SK-N-SH (cell line): Measurements from ENCODE around the gene THADA. TPM values are rescaled to one million over a fixed set of nuclear protein-coding genes. Genes with fewer than 3 reads are reported as not detected.

Source experiments
- CTCF ChIA-PET: fragments of 300-600, 350-600 bp; formaldehyde crosslinking; extraction: SDS; loops from one replicate; lab custom pipeline; 2021; lab: Yijun Ruan, JAX
- POLR2A ChIA-PET: fragments of 350-600 bp; sonication (Branson Sonifier 250); formaldehyde crosslinking; extraction: SDS; loops from one replicate; lab custom pipeline; 2020; ENCODE audit warnings: antibody characterized with exemption, inconsistent platforms; lab: Yijun Ruan, JAX
- DNase-seq: peaks from one replicate; pipeline ENCODE4 v3.0.0; 2012
- H2AFZ ChIP-seq: fragments of 200-600 bp; sonication (generic); 2 replicates; pipeline ENCODE4 v1.8.1; 2016; ENCODE audit warnings: antibody characterized with exemption, mild to moderate bottlenecking, low read depth
- H3F3A ChIP-seq: fragments of 200-600 bp; sonication (generic); replicated peaks from 2 replicates; pipeline ENCODE3; 2016; ENCODE audit warnings: antibody characterized with exemption, mild to moderate bottlenecking; ENCODE audit not compliant: insufficient read depth
- H3K27ac ChIP-seq, 2 experiments: fragments of 200-500 bp in 1 of 2; fragments of 200-600 bp in 1 of 2; sonication (Bioruptor generic) in 1 of 2; sonication (generic), shearing (Covaris generic) in 1 of 2; 2 replicates each; pipeline versions ENCODE4 v1.5.1 to v1.6.1; 2014 to 2016; ENCODE audit warnings: low read depth in 2 of 2, inconsistent platforms in 1 of 2, low read length in 1 of 2, mild to moderate bottlenecking in 1 of 2, mixed read lengths in 1 of 2
- H3K27me3 ChIP-seq: fragments of 200-600 bp; sonication (generic), shearing (Covaris generic); 2 replicates; pipeline ENCODE4 v1.6.1; 2016; ENCODE audit warnings: mixed run types; ENCODE audit not compliant: insufficient read depth
- H3K36me3 ChIP-seq, 2 experiments: fragments of 200-500 bp in 1 of 2; fragments of 200-600 bp in 1 of 2; sonication (Bioruptor generic) in 1 of 2; sonication (generic) in 1 of 2; replicated peaks in 1 of 2; 2 replicates each; pipeline versions ENCODE3 to v1.5.1; 2014 to 2016; ENCODE audit warnings: low read length in 1 of 2, mild to moderate bottlenecking in 1 of 2; ENCODE audit not compliant: insufficient read depth in 2 of 2, control insufficient read depth in 1 of 2
- H3K4me1 ChIP-seq, 2 experiments: fragments of 200-500 bp in 1 of 2; fragments of 200-600 bp in 1 of 2; sonication (Bioruptor generic) in 1 of 2; sonication (generic), shearing (Covaris generic) in 1 of 2; 2 replicates each; pipeline versions ENCODE4 v1.5.1 to v1.6.1; 2014 to 2016; ENCODE audit warnings: low read depth in 1 of 2, low read length in 1 of 2, mixed run types in 1 of 2; ENCODE audit not compliant: insufficient read depth in 2 of 2, control insufficient read depth in 1 of 2
- H3K4me2 ChIP-seq: fragments of 200-600 bp; sonication (generic), shearing (Covaris generic); 2 replicates; pipeline ENCODE4 v1.6.1; 2017; ENCODE audit warnings: mixed run types
- H3K4me3 ChIP-seq, 2 experiments: fragments of 200-500 bp in 1 of 2; fragments of 200-600 bp in 1 of 2; sonication (Bioruptor generic) in 1 of 2; sonication (generic), shearing (Covaris generic) in 1 of 2; 2 replicates each; pipeline versions ENCODE4 v1.5.1 to v1.8.1; 2014 to 2016; ENCODE audit warnings: low read depth in 2 of 2, inconsistent platforms in 1 of 2, low read length in 1 of 2, mild to moderate bottlenecking in 1 of 2, mixed read lengths in 1 of 2, moderate library complexity in 1 of 2
- H3K79me2 ChIP-seq: fragments of 200-600 bp; sonication (generic); 2 replicates; pipeline ENCODE4 v1.8.1; 2017; ENCODE audit warnings: mild to moderate bottlenecking; ENCODE audit not compliant: insufficient read depth
- H3K9ac ChIP-seq: fragments of 200-600 bp; sonication (generic); 2 replicates; pipeline ENCODE4 v1.6.1; 2017; ENCODE audit warnings: mixed run types
- H3K9me2 ChIP-seq: fragments of 200-600 bp; sonication (generic); 2 replicates; pipeline ENCODE4 v1.6.1; 2017; ENCODE audit warnings: mixed run types
- H3K9me3 ChIP-seq: fragments of 200-600 bp; sonication (generic); 2 replicates; pipeline ENCODE4 v1.6.1; 2017; ENCODE audit warnings: mixed run types, mild to moderate bottlenecking, moderate library complexity
- H4K20me1 ChIP-seq: fragments of 200-600 bp; sonication (generic); 2 replicates; pipeline ENCODE4 v1.6.1; 2017; ENCODE audit warnings: mild to moderate bottlenecking, mixed run types; ENCODE audit not compliant: insufficient read depth
- CHD2 ChIP-seq: fragments of 150-350 bp; IDR thresholded peaks from 2 replicates; pipeline ENCODE4 v1.6.1; 2018; ENCODE audit warnings: low read length; ENCODE audit not compliant: partially characterized antibody
- EP300 ChIP-seq, 2 experiments: IDR thresholded peaks; 2 replicates each; pipeline versions ENCODE4 v1.4.0 to v1.6.1; 2012; ENCODE audit warnings: borderline replicate concordance in 1 of 2, low read depth in 1 of 2, low read length in 1 of 2
- FOSL2 ChIP-seq: IDR thresholded peaks from 2 replicates; pipeline ENCODE4 v1.4.0; 2012; ENCODE audit warnings: low read depth, mild to moderate bottlenecking, moderate library complexity, borderline replicate concordance
- FOXJ3 ChIP-seq: sonication (generic); formaldehyde crosslinking; IDR thresholded peaks from 2 replicates; pipeline ENCODE4 v1.5.1; 2020; ENCODE audit warnings: mild to moderate bottlenecking, missing genetic modification reagents
- FOXM1 ChIP-seq: IDR thresholded peaks from 2 replicates; pipeline ENCODE4 v1.4.0; 2012; ENCODE audit warnings: low read depth, mild to moderate bottlenecking
- GABPA ChIP-seq: IDR thresholded peaks from 2 replicates; pipeline ENCODE4 v1.4.0; 2012; ENCODE audit warnings: low read depth, mild to moderate bottlenecking
- MXI1 ChIP-seq: IDR thresholded peaks from 2 replicates; pipeline ENCODE4 v1.6.1; 2012; ENCODE audit warnings: mild to moderate bottlenecking, low read depth, low read length, improper control_type of control experiment
- NFIC ChIP-seq: IDR thresholded peaks from 2 replicates; pipeline ENCODE4 v1.4.0; 2012; ENCODE audit warnings: borderline replicate concordance
- NRF1 ChIP-seq: IDR thresholded peaks from 2 replicates; pipeline ENCODE4 v1.6.1; 2012; ENCODE audit warnings: low read depth, mild to moderate bottlenecking, low read length
- RAD21 ChIP-seq: IDR thresholded peaks from 2 replicates; pipeline ENCODE4 v1.6.1; 2012; ENCODE audit warnings: mild to moderate bottlenecking, low read length
- RCOR1 ChIP-seq: fragments of 150-350 bp; IDR thresholded peaks from 2 replicates; pipeline ENCODE4 v1.6.1; 2017; ENCODE audit warnings: antibody characterized with exemption, low read length
- SIN3A ChIP-seq: IDR thresholded peaks from 2 replicates; pipeline ENCODE4 v1.6.1; 2012; ENCODE audit warnings: low read depth, mild to moderate bottlenecking, low read length, moderate library complexity, borderline replicate concordance
- SMC3 ChIP-seq: IDR thresholded peaks from 2 replicates; pipeline ENCODE4 v1.6.1; 2012; ENCODE audit warnings: low read depth, low read length, improper control_type of control experiment
- TCF12 ChIP-seq: IDR thresholded peaks from 2 replicates; pipeline ENCODE4 v1.4.0; 2012
- TEAD4 ChIP-seq: IDR thresholded peaks from 2 replicates; pipeline ENCODE4 v1.4.0; 2012; ENCODE audit warnings: mild to moderate bottlenecking, borderline replicate concordance; ENCODE audit not compliant: insufficient read depth
- WGBS: methylation state at CpG from one replicate; pipeline ENCODE4 v1.1.6; 2017; ENCODE audit warnings: low lambda C conversion rate; 5-methylcytosine and 5-hydroxymethylcytosine counted together
- polyA plus RNA-seq, 3 experiments: library from polyadenylated mRNA; depleted of rRNA; stranded (reverse); fragments of >200 nt; gene quantifications; 2 replicates each; pipeline ENCODE4 v1.2.3, GENCODE V29; 2012
- TF ChIP-seq, protein P1 (sequence below): IDR thresholded peaks from 2 replicates; pipeline ENCODE4 v1.6.1; 2012; ENCODE audit warnings: mild to moderate bottlenecking, low read depth, low read length, moderate library complexity
- TF ChIP-seq, protein P2 (sequence below): IDR thresholded peaks from 2 replicates; pipeline ENCODE4 v1.4.0; 2012; ENCODE audit warnings: low read depth
- TF ChIP-seq, protein P3 (sequence below): fragments of 200-600 bp; sonication (generic); IDR thresholded peaks from 2 replicates; pipeline ENCODE4 v1.6.1; 2017; ENCODE audit warnings: antibody characterized with exemption, mild to moderate bottlenecking, moderate library complexity
- TF ChIP-seq, protein P4 (sequence below): IDR thresholded peaks from 2 replicates; pipeline ENCODE4; 2012
- TF ChIP-seq, protein P5 (sequence below): IDR thresholded peaks from 2 replicates; pipeline ENCODE4 v1.4.0; 2012; ENCODE audit warnings: low read depth, borderline replicate concordance
- TF ChIP-seq, protein P6 (sequence below): fragments of 150-350 bp; IDR thresholded peaks from 2 replicates; pipeline ENCODE4 v1.6.1; 2016; ENCODE audit warnings: mild to moderate bottlenecking, low read depth, low read length

THADA gene
- polyA plus RNA-seq, 1 of the 3 experiments (the other 2 are of a cell fraction), result 25.6 TPM

DNA sequence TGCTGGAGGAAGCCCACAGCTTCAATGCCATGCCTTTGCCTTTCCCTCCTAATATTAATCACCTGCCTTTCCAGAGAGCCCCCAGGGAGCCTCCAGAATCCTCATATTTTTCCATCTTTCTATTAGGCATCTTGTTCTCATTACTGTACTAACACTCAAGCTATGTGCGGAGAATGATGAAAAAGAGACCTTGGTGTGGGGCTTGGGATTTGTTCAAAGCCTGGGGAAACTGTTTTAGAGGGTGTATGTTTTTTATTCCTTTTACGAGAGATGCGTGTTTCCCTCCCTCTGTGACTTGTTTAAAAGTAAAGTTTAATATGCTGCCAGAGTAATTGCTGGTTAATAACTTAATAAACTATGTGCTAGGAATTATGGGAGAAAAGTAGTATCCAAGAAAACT is 267.0 kb downstream of the THADA start:
- Histone ChIP-seq H3K9me3 (no peaks in the 10 kb centered on the region), H3K79me2 (no peaks in the 10 kb centered on the region), H2AFZ (no peak overlapping the region), H3K27ac (peak overlapping the region in 1 of 2 experiments; percentile 48; a peak in 2 of 4 replicates), H3K4me3 (no peak overlapping the region), H3K9me2 (no peaks in the 10 kb centered on the region), H3K27me3 (no peaks in the 10 kb centered on the region), H3F3A (peaks cover 12% of the 10 kb centered on the region), H3K36me3 (no peaks in the 10 kb centered on the region), H3K4me1 (peaks cover 17 to 48% of the 10 kb centered on the region in 2 experiments), H3K9ac (no peak overlapping the region), H4K20me1 (no peaks in the 10 kb centered on the region), H3K4me2 (no peak overlapping the region)
- ChIA-PET POLR2A (interaction anchor here (0.6 to 1.4 kb wide), 5 partner anchors 10 to 248 kb away, joined by 3 to 4 read pairs (median 3); partner anchors contain the start of gene ZFP36L2), CTCF (interaction anchor here (0.9 to 5.4 kb wide), 10 partner anchors 10 to 354 kb away, joined by 3 to 22 read pairs (median 4); no protein-coding TSS in a partner anchor)
- TF ChIP-seq CHD2 (peak; percentile 11), TEAD4 (no peak), FOXJ3 (CRISPR knock-in tag) (no peak), TCF12 (no peak), MXI1 (no peak), NFIC (no peak), SMC3 (no peak), NRF1 (no peak), SIN3A (no peak), GABPA (no peak), EP300 (IDR thresholded peaks at IDR 0.05; ENCODE audit: borderline replicate concordance in 1 of 2, low read depth in 1 of 2, low read length in 1 of 2) (peak in 1 of 2 experiments; percentile 71; a peak in 1 of 4 replicates), RAD21 (peak; percentile 12; the same call in 1 of the 2 replicates), FOXM1 (no peak), FOSL2 (no peak), RCOR1 (no peak)
- TF ChIP-seq, protein P1, sequence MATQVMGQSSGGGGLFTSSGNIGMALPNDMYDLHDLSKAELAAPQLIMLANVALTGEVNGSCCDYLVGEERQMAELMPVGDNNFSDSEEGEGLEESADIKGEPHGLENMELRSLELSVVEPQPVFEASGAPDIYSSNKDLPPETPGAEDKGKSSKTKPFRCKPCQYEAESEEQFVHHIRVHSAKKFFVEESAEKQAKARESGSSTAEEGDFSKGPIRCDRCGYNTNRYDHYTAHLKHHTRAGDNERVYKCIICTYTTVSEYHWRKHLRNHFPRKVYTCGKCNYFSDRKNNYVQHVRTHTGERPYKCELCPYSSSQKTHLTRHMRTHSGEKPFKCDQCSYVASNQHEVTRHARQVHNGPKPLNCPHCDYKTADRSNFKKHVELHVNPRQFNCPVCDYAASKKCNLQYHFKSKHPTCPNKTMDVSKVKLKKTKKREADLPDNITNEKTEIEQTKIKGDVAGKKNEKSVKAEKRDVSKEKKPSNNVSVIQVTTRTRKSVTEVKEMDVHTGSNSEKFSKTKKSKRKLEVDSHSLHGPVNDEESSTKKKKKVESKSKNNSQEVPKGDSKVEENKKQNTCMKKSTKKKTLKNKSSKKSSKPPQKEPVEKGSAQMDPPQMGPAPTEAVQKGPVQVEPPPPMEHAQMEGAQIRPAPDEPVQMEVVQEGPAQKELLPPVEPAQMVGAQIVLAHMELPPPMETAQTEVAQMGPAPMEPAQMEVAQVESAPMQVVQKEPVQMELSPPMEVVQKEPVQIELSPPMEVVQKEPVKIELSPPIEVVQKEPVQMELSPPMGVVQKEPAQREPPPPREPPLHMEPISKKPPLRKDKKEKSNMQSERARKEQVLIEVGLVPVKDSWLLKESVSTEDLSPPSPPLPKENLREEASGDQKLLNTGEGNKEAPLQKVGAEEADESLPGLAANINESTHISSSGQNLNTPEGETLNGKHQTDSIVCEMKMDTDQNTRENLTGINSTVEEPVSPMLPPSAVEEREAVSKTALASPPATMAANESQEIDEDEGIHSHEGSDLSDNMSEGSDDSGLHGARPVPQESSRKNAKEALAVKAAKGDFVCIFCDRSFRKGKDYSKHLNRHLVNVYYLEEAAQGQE, result no peak
- TF ChIP-seq, protein P2, sequence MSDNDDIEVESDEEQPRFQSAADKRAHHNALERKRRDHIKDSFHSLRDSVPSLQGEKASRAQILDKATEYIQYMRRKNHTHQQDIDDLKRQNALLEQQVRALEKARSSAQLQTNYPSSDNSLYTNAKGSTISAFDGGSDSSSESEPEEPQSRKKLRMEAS, result no peak
- TF ChIP-seq, protein P3, sequence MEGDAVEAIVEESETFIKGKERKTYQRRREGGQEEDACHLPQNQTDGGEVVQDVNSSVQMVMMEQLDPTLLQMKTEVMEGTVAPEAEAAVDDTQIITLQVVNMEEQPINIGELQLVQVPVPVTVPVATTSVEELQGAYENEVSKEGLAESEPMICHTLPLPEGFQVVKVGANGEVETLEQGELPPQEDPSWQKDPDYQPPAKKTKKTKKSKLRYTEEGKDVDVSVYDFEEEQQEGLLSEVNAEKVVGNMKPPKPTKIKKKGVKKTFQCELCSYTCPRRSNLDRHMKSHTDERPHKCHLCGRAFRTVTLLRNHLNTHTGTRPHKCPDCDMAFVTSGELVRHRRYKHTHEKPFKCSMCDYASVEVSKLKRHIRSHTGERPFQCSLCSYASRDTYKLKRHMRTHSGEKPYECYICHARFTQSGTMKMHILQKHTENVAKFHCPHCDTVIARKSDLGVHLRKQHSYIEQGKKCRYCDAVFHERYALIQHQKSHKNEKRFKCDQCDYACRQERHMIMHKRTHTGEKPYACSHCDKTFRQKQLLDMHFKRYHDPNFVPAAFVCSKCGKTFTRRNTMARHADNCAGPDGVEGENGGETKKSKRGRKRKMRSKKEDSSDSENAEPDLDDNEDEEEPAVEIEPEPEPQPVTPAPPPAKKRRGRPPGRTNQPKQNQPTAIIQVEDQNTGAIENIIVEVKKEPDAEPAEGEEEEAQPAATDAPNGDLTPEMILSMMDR, result no peak
- TF ChIP-seq, protein P4, sequence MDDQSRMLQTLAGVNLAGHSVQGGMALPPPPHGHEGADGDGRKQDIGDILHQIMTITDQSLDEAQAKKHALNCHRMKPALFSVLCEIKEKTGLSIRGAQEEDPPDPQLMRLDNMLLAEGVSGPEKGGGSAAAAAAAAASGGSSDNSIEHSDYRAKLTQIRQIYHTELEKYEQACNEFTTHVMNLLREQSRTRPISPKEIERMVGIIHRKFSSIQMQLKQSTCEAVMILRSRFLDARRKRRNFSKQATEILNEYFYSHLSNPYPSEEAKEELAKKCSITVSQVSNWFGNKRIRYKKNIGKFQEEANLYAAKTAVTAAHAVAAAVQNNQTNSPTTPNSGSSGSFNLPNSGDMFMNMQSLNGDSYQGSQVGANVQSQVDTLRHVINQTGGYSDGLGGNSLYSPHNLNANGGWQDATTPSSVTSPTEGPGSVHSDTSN, result no peak
- TF ChIP-seq, protein P5, sequence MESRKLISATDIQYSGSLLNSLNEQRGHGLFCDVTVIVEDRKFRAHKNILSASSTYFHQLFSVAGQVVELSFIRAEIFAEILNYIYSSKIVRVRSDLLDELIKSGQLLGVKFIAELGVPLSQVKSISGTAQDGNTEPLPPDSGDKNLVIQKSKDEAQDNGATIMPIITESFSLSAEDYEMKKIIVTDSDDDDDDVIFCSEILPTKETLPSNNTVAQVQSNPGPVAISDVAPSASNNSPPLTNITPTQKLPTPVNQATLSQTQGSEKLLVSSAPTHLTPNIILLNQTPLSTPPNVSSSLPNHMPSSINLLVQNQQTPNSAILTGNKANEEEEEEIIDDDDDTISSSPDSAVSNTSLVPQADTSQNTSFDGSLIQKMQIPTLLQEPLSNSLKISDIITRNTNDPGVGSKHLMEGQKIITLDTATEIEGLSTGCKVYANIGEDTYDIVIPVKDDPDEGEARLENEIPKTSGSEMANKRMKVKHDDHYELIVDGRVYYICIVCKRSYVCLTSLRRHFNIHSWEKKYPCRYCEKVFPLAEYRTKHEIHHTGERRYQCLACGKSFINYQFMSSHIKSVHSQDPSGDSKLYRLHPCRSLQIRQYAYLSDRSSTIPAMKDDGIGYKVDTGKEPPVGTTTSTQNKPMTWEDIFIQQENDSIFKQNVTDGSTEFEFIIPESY, result no peak
- TF ChIP-seq, protein P6, sequence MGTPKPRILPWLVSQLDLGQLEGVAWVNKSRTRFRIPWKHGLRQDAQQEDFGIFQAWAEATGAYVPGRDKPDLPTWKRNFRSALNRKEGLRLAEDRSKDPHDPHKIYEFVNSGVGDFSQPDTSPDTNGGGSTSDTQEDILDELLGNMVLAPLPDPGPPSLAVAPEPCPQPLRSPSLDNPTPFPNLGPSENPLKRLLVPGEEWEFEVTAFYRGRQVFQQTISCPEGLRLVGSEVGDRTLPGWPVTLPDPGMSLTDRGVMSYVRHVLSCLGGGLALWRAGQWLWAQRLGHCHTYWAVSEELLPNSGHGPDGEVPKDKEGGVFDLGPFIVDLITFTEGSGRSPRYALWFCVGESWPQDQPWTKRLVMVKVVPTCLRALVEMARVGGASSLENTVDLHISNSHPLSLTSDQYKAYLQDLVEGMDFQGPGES, result no peak
- DNase-seq, result no peak
- 97% methylated on average over 3 of the region's 3 CpGs for WGBS
